Ascending aorta (tissue), 2 donors: ENCODE data around the gene CCR5. TPM values are rescaled to one million over a fixed set of nuclear protein-coding genes. Genes with fewer than 3 reads are reported as not detected.

Experiments used
- DNase-seq, 2 donors: peaks; one replicate each; pipeline ENCODE4 v3.0.0-alpha.2; 2019; ENCODE audit warnings: low spot score in 2 of 2
- H3K27ac ChIP-seq, 2 donors: fragments of 200-600 bp; sonication (generic); one replicate each; pipeline ENCODE4 v1.5.1; 2016 to 2017; ENCODE audit warnings: mild to moderate bottlenecking in 1 of 2
- H3K27me3 ChIP-seq: fragments of 200-600 bp; sonication (generic); one replicate; pipeline ENCODE4 v1.5.1; 2017
- H3K36me3 ChIP-seq, 2 donors: fragments of 200-600 bp; sonication (generic); one replicate each; pipeline ENCODE4 v1.5.1; 2016
- H3K4me1 ChIP-seq, 2 donors: fragments of 200-600 bp; sonication (generic); one replicate each; pipeline ENCODE4 v1.5.1; 2016 to 2017; ENCODE audit warnings: mild to moderate bottlenecking in 1 of 2
- H3K4me3 ChIP-seq, 2 donors: fragments of 200-600 bp; sonication (generic); one replicate each; pipeline ENCODE4 v1.5.1; 2016 to 2017; ENCODE audit warnings: mild to moderate bottlenecking in 1 of 2
- H3K9me3 ChIP-seq, 2 donors: fragments of 200-600 bp; sonication (generic); one replicate each; pipeline ENCODE4 v1.5.1; 2016
- CTCF ChIP-seq, 3 experiments: fragments of 200-600 bp in 2 of 3; fragments of 450-650 bp in 1 of 3; sonication (generic) in 2 of 3; IDR thresholded peaks; one replicate each; pipeline ENCODE4 v1.5.1; 2016 to 2019; ENCODE audit warnings: antibody characterized with exemption in 3 of 3, mild to moderate bottlenecking in 1 of 3, moderate library complexity in 1 of 3
- intact Hi-C: fragments of 100-400 bp; cut with DNase I; formaldehyde crosslinking; loops from one replicate; pipeline ENCODE4 v1.15.1; 2023
- total RNA-seq: library from RNA; depleted of rRNA; stranded (reverse); fragments of >200 nt; gene quantifications from one replicate; pipeline ENCODE4 v1.1.0, GENCODE V29; 2016

The CCR5 gene
- total RNA-seq, 1 donor from 2014 or later = not detected

- Histone ChIP-seq H3K27ac (no peak overlapping the region), H3K27me3 (no peaks in the 10 kb centered on the region), H3K4me1 (no peaks in the 10 kb centered on the region), H3K36me3 (no peaks in the 10 kb centered on the region), H3K9me3 (no peaks in the 10 kb centered on the region), H3K4me3 (no peak overlapping the region)
- DNase-seq = no peak
- no peak for TF ChIP-seq CTCF (IDR thresholded peaks at IDR 0.05)
- intact Hi-C loops = no loop called here
Measured at GRCh38 chr3:46416125-46416810, 45.5 kb downstream of the CCR5 start.

GRCh38 chr3:46416811-46417510 lies 46.2 kb downstream of the CCR5 start:
- intact Hi-C loops = no loop called here
- Histone ChIP-seq H3K4me3 (no peak overlapping the region), H3K36me3 (no peaks in the 10 kb centered on the region), H3K27ac (no peak overlapping the region), H3K4me1 (no peaks in the 10 kb centered on the region), H3K27me3 (no peaks in the 10 kb centered on the region), H3K9me3 (no peaks in the 10 kb centered on the region)
- TF ChIP-seq CTCF (IDR thresholded peaks at IDR 0.05) = no peak
- no peak for DNase-seq

DNA sequence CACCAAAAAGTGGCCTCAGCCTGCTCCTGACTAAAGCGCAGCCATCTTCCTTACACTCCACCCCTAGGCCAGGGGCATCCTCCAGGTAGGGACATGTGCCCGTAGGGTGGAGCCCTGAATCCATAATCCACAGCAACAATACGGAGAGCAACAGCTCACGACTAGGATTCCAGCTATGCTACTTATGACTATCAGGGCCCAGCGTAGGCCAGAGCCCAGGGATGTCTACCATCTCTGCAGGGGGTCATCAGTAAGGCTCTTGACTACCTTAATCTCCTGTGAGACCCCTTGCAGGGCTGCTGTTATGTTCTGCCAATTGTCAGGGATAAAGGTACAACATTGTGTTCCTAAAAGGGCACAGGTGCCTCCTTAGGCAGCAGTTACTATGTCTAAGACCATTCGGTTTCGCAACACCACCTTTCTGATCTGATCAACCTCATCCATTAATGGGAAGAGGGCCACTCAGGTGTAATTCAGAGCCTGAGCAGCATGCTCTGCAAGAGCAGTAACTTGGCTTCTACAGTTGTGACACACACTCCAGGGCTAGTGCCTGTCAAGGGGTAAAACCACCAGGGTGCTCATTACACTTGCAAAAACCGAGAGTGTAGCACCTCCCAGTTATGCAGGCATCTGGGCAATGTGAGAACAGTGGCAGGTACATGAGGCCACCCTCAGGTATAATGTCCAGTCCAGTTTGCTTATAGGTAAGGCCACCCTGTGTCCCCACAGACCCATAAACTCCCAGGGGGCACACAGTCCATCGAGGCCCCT lies 47.3 kb downstream of the CCR5 start:
- H3K4me1 ChIP-seq = no peaks in the 10 kb centered on the region
- intact Hi-C loops = no loop called here
- H3K27me3 ChIP-seq = no peaks in the 10 kb centered on the region
- no peak for TF ChIP-seq CTCF (IDR thresholded peaks at IDR 0.05)
- H3K27ac ChIP-seq = no peak overlapping the region
- no peak overlapping the region for H3K4me3 ChIP-seq
- no peaks in the 10 kb centered on the region for H3K9me3 ChIP-seq
- no peak for DNase-seq
- H3K36me3 ChIP-seq = no peaks in the 10 kb centered on the region

DNA sequence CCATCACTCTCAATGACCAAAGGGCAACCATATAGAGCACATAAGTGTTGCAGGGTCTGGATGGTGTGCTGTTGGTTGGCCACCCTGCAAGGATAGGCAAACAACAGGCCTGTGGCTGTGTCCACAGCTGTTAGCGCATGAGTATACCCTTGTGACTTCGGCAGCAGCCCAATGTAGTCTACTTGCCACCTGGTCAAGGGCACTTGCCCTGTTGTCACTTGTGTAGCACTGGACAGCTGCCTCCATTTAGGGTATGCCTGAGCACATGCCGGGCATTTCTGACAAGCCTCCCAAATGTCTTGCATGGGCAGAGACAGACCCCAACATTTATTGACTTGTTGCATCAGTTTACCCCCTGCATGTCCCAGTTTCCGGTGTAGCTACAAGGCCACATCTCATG lies 49.1 kb downstream of the CCR5 start:
- no peaks in the 10 kb centered on the region for H3K36me3 ChIP-seq
- H3K4me1 ChIP-seq = no peaks in the 10 kb centered on the region
- intact Hi-C loops = no loop called here
- TF ChIP-seq CTCF (IDR thresholded peaks at IDR 0.05) = no peak
- H3K27me3 ChIP-seq = no peaks in the 10 kb centered on the region
- DNase-seq = no peak
- H3K9me3 ChIP-seq = no peaks in the 10 kb centered on the region
- H3K27ac ChIP-seq = no peak overlapping the region
- no peak overlapping the region for H3K4me3 ChIP-seq

DNA sequence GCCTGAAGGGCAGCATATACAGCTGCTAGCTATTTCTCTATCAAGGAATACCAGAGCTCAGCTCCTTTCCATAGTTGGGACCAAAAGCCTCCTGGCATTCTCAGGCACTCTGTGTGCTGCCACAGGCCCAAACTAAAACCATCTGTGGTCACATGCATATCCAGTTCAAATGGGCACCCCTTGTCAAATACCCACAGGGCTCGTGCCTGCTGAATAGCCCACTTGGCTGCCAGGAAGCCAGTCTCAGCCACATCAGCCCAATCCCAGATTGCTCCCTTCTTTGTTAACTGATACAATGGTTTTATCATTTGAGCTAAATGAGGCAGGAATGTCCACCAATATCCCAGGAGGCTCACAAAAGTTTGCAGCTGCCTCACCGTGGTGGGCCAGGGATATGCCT lies 50.2 kb downstream of the CCR5 start:
- Histone ChIP-seq H3K27me3 (no peaks in the 10 kb centered on the region), H3K27ac (no peak overlapping the region), H3K4me1 (no peaks in the 10 kb centered on the region), H3K36me3 (no peaks in the 10 kb centered on the region), H3K4me3 (no peak overlapping the region), H3K9me3 (no peaks in the 10 kb centered on the region)
- no peak for DNase-seq
- no peak for TF ChIP-seq CTCF (IDR thresholded peaks at IDR 0.05)
- intact Hi-C loops = no loop called here
